HepG2 (cell line): Measurements from ENCODE around the gene MAEA. TPM values are rescaled to one million over a fixed set of nuclear protein-coding genes. Genes with fewer than 3 reads are reported as not detected.

Experiments
- DMAP1 ChIP-seq: IDR thresholded peaks from 2 replicates; pipeline ENCODE4 v1.6.1; 2016
- ETV6 ChIP-seq: sonication (generic); formaldehyde crosslinking; conservative IDR thresholded peaks from 2 replicates; pipeline ENCODE4 v1.4.0; 2020; ENCODE audit warnings: missing genetic modification reagents
- KAT8 ChIP-seq: IDR thresholded peaks from 2 replicates; pipeline ENCODE4 v1.6.1; 2016; ENCODE audit warnings: missing genetic modification reagents, missing compliant biosample characterization
- MTA1 ChIP-seq: sonication (generic); formaldehyde crosslinking; IDR thresholded peaks from 2 replicates; pipeline ENCODE4 v1.4.0; 2020; ENCODE audit warnings: missing genetic modification reagents, mild to moderate bottlenecking, borderline replicate concordance
- PHF8 ChIP-seq: sonication (generic); formaldehyde crosslinking; IDR thresholded peaks from 2 replicates; pipeline ENCODE4 v1.5.0; 2020; ENCODE audit warnings: missing genetic modification reagents
- RFX1 ChIP-seq: fragments of 450-650 bp; IDR thresholded peaks from 2 replicates; pipeline ENCODE4 v1.6.1; 2017
- ZBTB3 ChIP-seq: sonication (generic); formaldehyde crosslinking; IDR thresholded peaks from 2 replicates; pipeline ENCODE4 v1.4.0; 2020; ENCODE audit warnings: low read depth, mild to moderate bottlenecking, moderate library complexity, missing genetic modification reagents, borderline replicate concordance
- ZFX ChIP-seq: sonication (generic); formaldehyde crosslinking; IDR thresholded peaks from 2 replicates; pipeline ENCODE4 v1.4.0; 2020; ENCODE audit warnings: mild to moderate bottlenecking, low read depth, missing genetic modification reagents, moderate library complexity
- ZNF607 ChIP-seq: sonication (generic); formaldehyde crosslinking; IDR thresholded peaks from 2 replicates; pipeline ENCODE4 v1.5.1; 2020; ENCODE audit warnings: missing genetic modification reagents, mild to moderate bottlenecking, borderline replicate concordance
- polyA plus RNA-seq, 8 experiments: library from polyadenylated mRNA; depleted of rRNA in 3 of 8; stranded (reverse) in 7 of 8; unstranded in 1 of 8; fragments of >200 nt; fragmentation: Illumina TruSeq in 4 of 8; extraction: Trizol in 4 of 8; gene quantifications; 2 replicates each; pipeline versions ENCODE4 v1.2.1 to v1.2.3, GENCODE V29; 2011 to 2016; ENCODE audit warnings: low read depth in 4 of 8, missing spikeins in 1 of 8, mixed read lengths in 1 of 8; ENCODE audit not compliant: insufficient read depth in 1 of 8
- total RNA-seq, 5 experiments: library from RNA; depleted of rRNA; stranded (reverse); fragments of >200 nt; fragmentation: Illumina TruSeq; extraction: Trizol; gene quantifications; 2 replicates each; pipeline ENCODE4 v1.2.3, GENCODE V29; 2016; ENCODE audit warnings: low read depth in 1 of 5
- TF ChIP-seq, protein P1 (sequence below): conservative IDR thresholded peaks from 2 replicates; pipeline ENCODE4 v1.6.1; 2018; ENCODE audit warnings: missing genetic modification reagents
- TF ChIP-seq, protein P2 (sequence below): sonication (generic); formaldehyde crosslinking; IDR thresholded peaks from 2 replicates; pipeline ENCODE4 v1.4.0; 2020; ENCODE audit warnings: mild to moderate bottlenecking, low read depth, missing genetic modification reagents
- TF ChIP-seq, protein P3 (sequence below): sonication (generic); formaldehyde crosslinking; IDR thresholded peaks from 2 replicates; pipeline ENCODE4 v1.5.1; 2020; ENCODE audit warnings: mild to moderate bottlenecking, missing genetic modification reagents, borderline replicate concordance
- TF ChIP-seq, protein P4 (sequence below): sonication (generic); formaldehyde crosslinking; IDR thresholded peaks from 2 replicates; pipeline ENCODE4 v1.4.0; 2020; ENCODE audit warnings: mild to moderate bottlenecking, missing genetic modification reagents
- TF ChIP-seq, protein P5 (sequence below): IDR thresholded peaks from 2 replicates; pipeline ENCODE4 v1.6.1; 2016; ENCODE audit warnings: mild to moderate bottlenecking, missing biosample characterization, missing genetic modification reagents
- TF ChIP-seq, protein P6 (sequence below): IDR thresholded peaks from 2 replicates; pipeline ENCODE4 v1.6.1; 2016; ENCODE audit warnings: low read depth

Gene MAEA
- total and polyA plus RNA-seq, 2 of the 13 experiments (the other 11 are each of a cell fraction or from before 2014, with no cell fraction given), result 52.0 to 57.1 TPM

DNA sequence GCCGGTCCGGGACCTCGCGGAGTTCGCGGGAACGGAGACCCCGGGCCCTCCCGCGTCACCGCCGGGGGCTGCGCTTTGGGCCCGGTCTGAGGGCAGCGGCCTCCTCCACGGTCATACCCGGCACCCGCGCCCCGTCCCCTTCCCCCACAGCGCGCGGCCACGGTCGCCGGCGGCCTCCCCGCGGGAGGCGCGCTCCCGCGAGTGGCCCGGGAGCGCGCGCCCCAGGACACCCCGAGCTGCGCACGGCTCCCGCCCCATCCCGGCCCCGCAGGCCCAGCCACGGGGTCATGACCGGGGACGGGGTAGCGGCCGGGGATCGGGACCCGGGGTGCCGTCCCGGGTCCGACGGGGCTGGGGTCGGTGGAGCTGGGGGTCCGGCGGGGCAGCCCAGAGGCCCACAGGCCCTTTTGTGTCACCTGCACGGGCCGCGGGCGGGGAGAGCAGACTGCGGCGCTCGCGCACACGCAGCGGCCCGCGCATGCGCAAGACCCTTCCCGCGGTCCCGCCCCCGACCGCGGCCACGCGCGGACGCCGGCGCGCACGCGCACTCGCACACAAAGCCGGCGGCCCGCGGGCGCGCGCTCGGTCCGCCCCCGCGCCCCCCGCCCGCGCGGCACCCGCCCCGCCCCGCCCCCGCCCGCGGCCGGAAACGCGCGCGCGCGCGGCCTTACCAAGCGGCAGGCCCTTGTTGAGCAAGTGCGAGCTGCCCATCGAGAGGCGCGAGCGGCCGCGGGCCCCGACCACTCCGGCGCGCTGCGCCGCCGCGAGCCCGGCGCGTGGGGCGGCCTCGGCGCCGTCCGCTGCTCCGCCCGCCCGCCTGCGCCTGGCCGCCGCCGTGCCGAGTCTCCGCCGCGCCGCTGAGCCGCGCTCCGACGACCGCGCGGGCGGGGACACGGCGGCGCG, 41.2 kb upstream of the MAEA start, which contains the start of gene CTBP1 (continued):
- TF ChIP-seq, protein P1, sequence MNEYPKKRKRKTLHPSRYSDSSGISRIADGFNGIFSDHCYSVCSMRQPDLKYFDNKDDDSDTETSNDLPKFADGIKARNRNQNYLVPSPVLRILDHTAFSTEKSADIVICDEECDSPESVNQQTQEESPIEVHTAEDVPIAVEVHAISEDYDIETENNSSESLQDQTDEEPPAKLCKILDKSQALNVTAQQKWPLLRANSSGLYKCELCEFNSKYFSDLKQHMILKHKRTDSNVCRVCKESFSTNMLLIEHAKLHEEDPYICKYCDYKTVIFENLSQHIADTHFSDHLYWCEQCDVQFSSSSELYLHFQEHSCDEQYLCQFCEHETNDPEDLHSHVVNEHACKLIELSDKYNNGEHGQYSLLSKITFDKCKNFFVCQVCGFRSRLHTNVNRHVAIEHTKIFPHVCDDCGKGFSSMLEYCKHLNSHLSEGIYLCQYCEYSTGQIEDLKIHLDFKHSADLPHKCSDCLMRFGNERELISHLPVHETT (CRISPR knock-in tag), result no peak
- peak; percentile 67 for TF ChIP-seq PHF8
- TF ChIP-seq, protein P2, sequence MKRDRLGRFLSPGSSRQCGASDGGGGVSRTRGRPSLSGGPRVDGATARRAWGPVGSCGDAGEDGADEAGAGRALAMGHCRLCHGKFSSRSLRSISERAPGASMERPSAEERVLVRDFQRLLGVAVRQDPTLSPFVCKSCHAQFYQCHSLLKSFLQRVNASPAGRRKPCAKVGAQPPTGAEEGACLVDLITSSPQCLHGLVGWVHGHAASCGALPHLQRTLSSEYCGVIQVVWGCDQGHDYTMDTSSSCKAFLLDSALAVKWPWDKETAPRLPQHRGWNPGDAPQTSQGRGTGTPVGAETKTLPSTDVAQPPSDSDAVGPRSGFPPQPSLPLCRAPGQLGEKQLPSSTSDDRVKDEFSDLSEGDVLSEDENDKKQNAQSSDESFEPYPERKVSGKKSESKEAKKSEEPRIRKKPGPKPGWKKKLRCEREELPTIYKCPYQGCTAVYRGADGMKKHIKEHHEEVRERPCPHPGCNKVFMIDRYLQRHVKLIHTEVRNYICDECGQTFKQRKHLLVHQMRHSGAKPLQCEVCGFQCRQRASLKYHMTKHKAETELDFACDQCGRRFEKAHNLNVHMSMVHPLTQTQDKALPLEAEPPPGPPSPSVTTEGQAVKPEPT (CRISPR knock-in tag), result 0 out of 2 replicates have a peak, but pooled peaks have one; percentile 21
- TF ChIP-seq, protein P3, sequence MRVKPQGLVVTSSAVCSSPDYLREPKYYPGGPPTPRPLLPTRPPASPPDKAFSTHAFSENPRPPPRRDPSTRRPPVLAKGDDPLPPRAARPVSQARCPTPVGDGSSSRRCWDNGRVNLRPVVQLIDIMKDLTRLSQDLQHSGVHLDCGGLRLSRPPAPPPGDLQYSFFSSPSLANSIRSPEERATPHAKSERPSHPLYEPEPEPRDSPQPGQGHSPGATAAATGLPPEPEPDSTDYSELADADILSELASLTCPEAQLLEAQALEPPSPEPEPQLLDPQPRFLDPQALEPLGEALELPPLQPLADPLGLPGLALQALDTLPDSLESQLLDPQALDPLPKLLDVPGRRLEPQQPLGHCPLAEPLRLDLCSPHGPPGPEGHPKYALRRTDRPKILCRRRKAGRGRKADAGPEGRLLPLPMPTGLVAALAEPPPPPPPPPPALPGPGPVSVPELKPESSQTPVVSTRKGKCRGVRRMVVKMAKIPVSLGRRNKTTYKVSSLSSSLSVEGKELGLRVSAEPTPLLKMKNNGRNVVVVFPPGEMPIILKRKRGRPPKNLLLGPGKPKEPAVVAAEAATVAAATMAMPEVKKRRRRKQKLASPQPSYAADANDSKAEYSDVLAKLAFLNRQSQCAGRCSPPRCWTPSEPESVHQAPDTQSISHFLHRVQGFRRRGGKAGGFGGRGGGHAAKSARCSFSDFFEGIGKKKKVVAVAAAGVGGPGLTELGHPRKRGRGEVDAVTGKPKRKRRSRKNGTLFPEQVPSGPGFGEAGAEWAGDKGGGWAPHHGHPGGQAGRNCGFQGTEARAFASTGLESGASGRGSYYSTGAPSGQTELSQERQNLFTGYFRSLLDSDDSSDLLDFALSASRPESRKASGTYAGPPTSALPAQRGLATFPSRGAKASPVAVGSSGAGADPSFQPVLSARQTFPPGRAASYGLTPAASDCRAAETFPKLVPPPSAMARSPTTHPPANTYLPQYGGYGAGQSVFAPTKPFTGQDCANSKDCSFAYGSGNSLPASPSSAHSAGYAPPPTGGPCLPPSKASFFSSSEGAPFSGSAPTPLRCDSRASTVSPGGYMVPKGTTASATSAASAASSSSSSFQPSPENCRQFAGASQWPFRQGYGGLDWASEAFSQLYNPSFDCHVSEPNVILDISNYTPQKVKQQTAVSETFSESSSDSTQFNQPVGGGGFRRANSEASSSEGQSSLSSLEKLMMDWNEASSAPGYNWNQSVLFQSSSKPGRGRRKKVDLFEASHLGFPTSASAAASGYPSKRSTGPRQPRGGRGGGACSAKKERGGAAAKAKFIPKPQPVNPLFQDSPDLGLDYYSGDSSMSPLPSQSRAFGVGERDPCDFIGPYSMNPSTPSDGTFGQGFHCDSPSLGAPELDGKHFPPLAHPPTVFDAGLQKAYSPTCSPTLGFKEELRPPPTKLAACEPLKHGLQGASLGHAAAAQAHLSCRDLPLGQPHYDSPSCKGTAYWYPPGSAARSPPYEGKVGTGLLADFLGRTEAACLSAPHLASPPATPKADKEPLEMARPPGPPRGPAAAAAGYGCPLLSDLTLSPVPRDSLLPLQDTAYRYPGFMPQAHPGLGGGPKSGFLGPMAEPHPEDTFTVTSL (CRISPR knock-in tag), result no peak
- TF ChIP-seq, protein P4, sequence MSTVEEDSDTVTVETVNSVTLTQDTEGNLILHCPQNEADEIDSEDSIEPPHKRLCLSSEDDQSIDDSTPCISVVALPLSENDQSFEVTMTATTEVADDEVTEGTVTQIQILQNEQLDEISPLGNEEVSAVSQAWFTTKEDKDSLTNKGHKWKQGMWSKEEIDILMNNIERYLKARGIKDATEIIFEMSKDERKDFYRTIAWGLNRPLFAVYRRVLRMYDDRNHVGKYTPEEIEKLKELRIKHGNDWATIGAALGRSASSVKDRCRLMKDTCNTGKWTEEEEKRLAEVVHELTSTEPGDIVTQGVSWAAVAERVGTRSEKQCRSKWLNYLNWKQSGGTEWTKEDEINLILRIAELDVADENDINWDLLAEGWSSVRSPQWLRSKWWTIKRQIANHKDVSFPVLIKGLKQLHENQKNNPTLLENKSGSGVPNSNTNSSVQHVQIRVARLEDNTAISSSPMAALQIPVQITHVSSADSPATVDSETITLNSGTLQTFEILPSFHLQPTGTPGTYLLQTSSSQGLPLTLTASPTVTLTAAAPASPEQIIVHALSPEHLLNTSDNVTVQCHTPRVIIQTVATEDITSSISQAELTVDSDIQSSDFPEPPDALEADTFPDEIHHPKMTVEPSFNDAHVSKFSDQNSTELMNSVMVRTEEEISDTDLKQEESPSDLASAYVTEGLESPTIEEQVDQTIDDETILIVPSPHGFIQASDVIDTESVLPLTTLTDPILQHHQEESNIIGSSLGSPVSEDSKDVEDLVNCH (CRISPR knock-in tag), result no peak
- no peak for TF ChIP-seq ZNF607
- no peak for TF ChIP-seq RFX1
- no peak for TF ChIP-seq ZBTB3 (CRISPR knock-in tag)
- TF ChIP-seq ZFX (CRISPR knock-in tag), result peak; percentile 82
- no peak for TF ChIP-seq MTA1
- TF ChIP-seq, protein P5, sequence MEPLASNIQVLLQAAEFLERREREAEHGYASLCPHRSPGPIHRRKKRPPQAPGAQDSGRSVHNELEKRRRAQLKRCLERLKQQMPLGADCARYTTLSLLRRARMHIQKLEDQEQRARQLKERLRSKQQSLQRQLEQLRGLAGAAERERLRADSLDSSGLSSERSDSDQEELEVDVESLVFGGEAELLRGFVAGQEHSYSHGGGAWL (CRISPR knock-in tag), result peak; percentile 66; the same call in 1 of the 2 replicates
- 0 out of 2 replicates have a peak, but pooled peaks have one; percentile 13 for TF ChIP-seq KAT8 (CRISPR knock-in tag)
- TF ChIP-seq ETV6 (CRISPR knock-in tag), result no peak
- TF ChIP-seq, protein P6, sequence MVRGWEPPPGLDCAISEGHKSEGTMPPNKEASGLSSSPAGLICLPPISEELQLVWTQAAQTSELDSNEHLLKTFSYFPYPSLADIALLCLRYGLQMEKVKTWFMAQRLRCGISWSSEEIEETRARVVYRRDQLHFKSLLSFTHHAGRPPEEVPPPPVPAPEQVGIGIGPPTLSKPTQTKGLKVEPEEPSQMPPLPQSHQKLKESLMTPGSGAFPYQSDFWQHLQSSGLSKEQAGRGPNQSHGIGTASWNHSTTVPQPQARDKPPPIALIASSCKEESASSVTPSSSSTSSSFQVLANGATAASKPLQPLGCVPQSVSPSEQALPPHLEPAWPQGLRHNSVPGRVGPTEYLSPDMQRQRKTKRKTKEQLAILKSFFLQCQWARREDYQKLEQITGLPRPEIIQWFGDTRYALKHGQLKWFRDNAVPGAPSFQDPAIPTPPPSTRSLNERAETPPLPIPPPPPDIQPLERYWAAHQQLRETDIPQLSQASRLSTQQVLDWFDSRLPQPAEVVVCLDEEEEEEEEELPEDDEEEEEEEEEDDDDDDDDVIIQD, result no peak
- 0 out of 2 replicates have a peak, but pooled peaks have one; percentile 30 for TF ChIP-seq DMAP1 (CRISPR knock-in tag)
